GM21619 (cell line): Measurements from ENCODE around the gene FAM228A.
"Not testable (repeated sequence)": the region's sequence is repeated elsewhere in the genome, so short reads cannot be mapped to it uniquely, and the experiment has no call there.

Source experiments
- ATAC-seq: cut with Tn5 transposase; IDR thresholded peaks from one replicate; pipeline ENCODE4 v1.9.1; 2021; ENCODE audit not compliant: unreplicated experiment

Gene FAM228A

GRCh38 chr2:24174851-24175277 is at the start of gene FAM228A:
Gene FAM228A (plus strand): TSS chr2:24175053. CDS start chr2:24175481, 428 bp downstream.
- ATAC-seq = no peak

- ATAC-seq = no peak
Measured at GRCh38 chr2:24125956-24126355, 48.9 kb upstream of the FAM228A start.

- ATAC-seq = no peak
Measured at GRCh38 chr2:24132543-24132942, 42.3 kb upstream of the FAM228A start.

- ATAC-seq = not testable (repeated sequence)
Measured at GRCh38 chr2:24140305-24140704, 34.5 kb upstream of the FAM228A start.

GRCh38 chr2:24147364-24147763 is 27.5 kb upstream of the FAM228A start:
- ATAC-seq = no peak

- ATAC-seq = no peak
Measured at GRCh38 chr2:24152413-24153197, 22.2 kb upstream of the FAM228A start.

- ATAC-seq = no peak
Measured at GRCh38 chr2:24153478-24153877, 21.4 kb upstream of the FAM228A start.

GRCh38 chr2:24158131-24158530 is 16.7 kb upstream of the FAM228A start:
- no peak for ATAC-seq

GRCh38 chr2:24159708-24160107 is 15.1 kb upstream of the FAM228A start:
- ATAC-seq = no peak

GRCh38 chr2:24160761-24161160 is 14.1 kb upstream of the FAM228A start:
- ATAC-seq = no peak

GRCh38 chr2:24162494-24162893 is 12.4 kb upstream of the FAM228A start:
- ATAC-seq = no peak

GRCh38 chr2:24163186-24163585 is 11.7 kb upstream of the FAM228A start:
- no peak for ATAC-seq

- ATAC-seq = no peak
Measured at GRCh38 chr2:24163601-24164000, 11.3 kb upstream of the FAM228A start.

- ATAC-seq = peak; percentile 88
Measured at GRCh38 chr2:24164416-24164973, 10.4 kb upstream of the FAM228A start.

- no peak for ATAC-seq
Measured at GRCh38 chr2:24169023-24169422, 5.8 kb upstream of the FAM228A start.

- ATAC-seq = no peak
Measured at GRCh38 chr2:24175631-24176187, 856 bp downstream of the FAM228A start.

GRCh38 chr2:24176326-24176725 is 1.5 kb downstream of the FAM228A start:
- no peak for ATAC-seq

GRCh38 chr2:24179683-24180082 is 4.8 kb downstream of the FAM228A start:
- peak; percentile 53 for ATAC-seq

GRCh38 chr2:24181849-24182248 is 7.0 kb downstream of the FAM228A start:
- no peak for ATAC-seq

- no peak for ATAC-seq
Measured at GRCh38 chr2:24182507-24182906, 7.7 kb downstream of the FAM228A start.

- no peak for ATAC-seq
Measured at GRCh38 chr2:24183366-24184069, 8.7 kb downstream of the FAM228A start.

GRCh38 chr2:24189551-24189950 is 14.7 kb downstream of the FAM228A start:
- no peak for ATAC-seq
